Gastrocnemius medialis (tissue), 4 donors: Measurements from ENCODE around the gene SERPINA5. TPM values are rescaled to one million over a fixed set of nuclear protein-coding genes. Genes with fewer than 3 reads are reported as not detected.

ENCODE experiments used
- ATAC-seq, 2 donors: fragments of 150-250 bp; one replicate each; pipeline ENCODE4 v1.9.1; 2016
- DNase-seq, 2 donors: peaks; one replicate each; pipeline ENCODE4 v3.0.0-alpha.2; 2019
- H3K27ac ChIP-seq, 4 donors: fragments of 200-600 bp; sonication (generic); 1 replicate in 1 of 4; 2 replicates in 3 of 4; pipeline ENCODE4 v1.5.1; 2016 to 2018; ENCODE audit warnings: mild to moderate bottlenecking in 2 of 4, moderate library complexity in 1 of 4
- H3K27me3 ChIP-seq, 3 donors: fragments of 200-600 bp; sonication (generic) in 2 of 3; 1 replicate in 1 of 3; 2 replicates in 2 of 3; pipeline versions ENCODE4 v1.5.1 to v1.6.0; 2016 to 2019; ENCODE audit warnings: mild to moderate bottlenecking in 1 of 3, moderate library complexity in 1 of 3
- H3K36me3 ChIP-seq, 2 donors: fragments of 200-600 bp; sonication (generic) in 1 of 2; one replicate each; pipeline ENCODE4 v1.5.1; 2017 to 2018
- H3K4me1 ChIP-seq, 2 donors: fragments of 200-600 bp; sonication (generic) in 1 of 2; one replicate each; pipeline ENCODE4 v1.5.1; 2016 to 2017; ENCODE audit warnings: mild to moderate bottlenecking in 2 of 2
- H3K4me3 ChIP-seq, 4 donors: fragments of 200-600 bp; sonication (generic) in 3 of 4; 1 replicate in 1 of 4; 2 replicates in 3 of 4; pipeline ENCODE4 v1.5.1; 2016 to 2019; ENCODE audit warnings: mild to moderate bottlenecking in 2 of 4
- H3K9me3 ChIP-seq, 3 donors: fragments of 200-600 bp; sonication (generic) in 2 of 3; 1 replicate in 1 of 3; 2 replicates in 2 of 3; pipeline ENCODE4 v1.5.1; 2016 to 2019
- CTCF ChIP-seq, 5 experiments: fragments of 450-650 bp in 3 of 5; fragments of 200-600 bp in 2 of 5; sonication (generic) in 2 of 5; IDR thresholded peaks in 4 of 5; conservative IDR thresholded peaks in 1 of 5; 1 replicate in 4 of 5; 2 replicates in 1 of 5; pipeline ENCODE4 v1.5.1; 2016 to 2019; ENCODE audit warnings: antibody characterized with exemption in 5 of 5, mild to moderate bottlenecking in 3 of 5, moderate library complexity in 3 of 5
- POLR2A ChIP-seq, 2 donors: fragments of 450-650 bp; IDR thresholded peaks; one replicate each; pipeline ENCODE4 v1.6.1; 2017; ENCODE audit warnings: antibody characterized with exemption in 2 of 2, mild to moderate bottlenecking in 2 of 2, moderate library complexity in 2 of 2
- in situ Hi-C, 4 donors: fragments of 200-750 bp; cut with MboI; loops; one replicate each; pipeline versions ENCODE4 v1.15.0 to v1.8.0; 2017; ENCODE audit warnings: low sequenced_read_pairs in 4 of 4
- intact Hi-C: fragments of 100-400 bp; cut with DNase I; formaldehyde crosslinking; loops from one replicate; pipeline ENCODE4 v1.15.1; 2023; ENCODE audit warnings: low total_unique reads
- total RNA-seq, 4 donors: library from RNA; depleted of rRNA; stranded (reverse); fragments of >200 nt; gene quantifications; one replicate each; pipeline versions ENCODE4 v1.1.0 to v1.2.3, GENCODE V29; 2016

The SERPINA5 gene
- total RNA-seq, 4 donors from 2014 or later, result 1.8 to 63.2 (median 19.8) TPM

GRCh38 chr14:94615823-94616570 lies 34.8 kb downstream of the SERPINA5 start:
- H3K36me3 ChIP-seq, result no peaks in the 10 kb centered on the region
- ATAC-seq (no peak), DNase-seq (no peak)
- no peak for TF ChIP-seq POLR2A (IDR thresholded peaks at IDR 0.05)
- TF ChIP-seq CTCF (IDR thresholded peaks at IDR 0.05 in 4 of 5, conservative IDR thresholded peaks at IDR 0.05 in 1 of 5), result no peak
- no peaks in the 10 kb centered on the region for H3K27me3 ChIP-seq
- H3K4me3 ChIP-seq, result no peak overlapping the region
- no peak overlapping the region for H3K27ac ChIP-seq
- in situ Hi-C loops, result no loop called here
- H3K9me3 ChIP-seq, result peaks cover 0 to 3% (median 0%) of the 10 kb centered on the region in 3 donors
- intact Hi-C loops, result no loop called here
- peaks cover 0 to 1% of the 10 kb centered on the region in 2 donors for H3K4me1 ChIP-seq

- DNase-seq, result no peak
- H3K27ac ChIP-seq, result no peak overlapping the region
- in situ Hi-C loops (no loop called here), intact Hi-C loops (no loop called here)
- ATAC-seq, result no peak
- H3K27me3 ChIP-seq, result no peaks in the 10 kb centered on the region
- no peak overlapping the region for H3K4me3 ChIP-seq
- H3K36me3 ChIP-seq, result no peaks in the 10 kb centered on the region
- no peaks in the 10 kb centered on the region for H3K4me1 ChIP-seq
- TF ChIP-seq CTCF (IDR thresholded peaks at IDR 0.05 in 4 of 5, conservative IDR thresholded peaks at IDR 0.05 in 1 of 5) (no peak), POLR2A (IDR thresholded peaks at IDR 0.05) (no peak)
- peaks cover 0 to 3% (median 0%) of the 10 kb centered on the region in 3 donors for H3K9me3 ChIP-seq
These were observed 36.2 kb downstream of the SERPINA5 start for GRCh38 chr14:94617366-94617941.

GRCh38 chr14:94617988-94618822 lies 37.0 kb downstream of the SERPINA5 start:
- intact Hi-C loops (no loop called here), in situ Hi-C loops (no loop called here)
- peaks cover 0 to 3% (median 0%) of the 10 kb centered on the region in 3 donors for H3K9me3 ChIP-seq
- H3K27me3 ChIP-seq, result no peaks in the 10 kb centered on the region
- no peak overlapping the region for H3K4me3 ChIP-seq
- ATAC-seq, result no peak
- DNase-seq, result no peak
- no peaks in the 10 kb centered on the region for H3K4me1 ChIP-seq
- TF ChIP-seq CTCF (IDR thresholded peaks at IDR 0.05 in 4 of 5, conservative IDR thresholded peaks at IDR 0.05 in 1 of 5) (no peak), POLR2A (IDR thresholded peaks at IDR 0.05) (no peak)
- no peaks in the 10 kb centered on the region for H3K36me3 ChIP-seq
- no peak overlapping the region for H3K27ac ChIP-seq

- peaks cover 0 to 3% (median 0%) of the 10 kb centered on the region in 3 donors for H3K9me3 ChIP-seq
- ATAC-seq (no peak), DNase-seq (no peak)
- in situ Hi-C loops, result no loop called here
- H3K4me1 ChIP-seq, result no peaks in the 10 kb centered on the region
- TF ChIP-seq POLR2A (IDR thresholded peaks at IDR 0.05) (no peak), CTCF (IDR thresholded peaks at IDR 0.05 in 4 of 5, conservative IDR thresholded peaks at IDR 0.05 in 1 of 5) (no peak)
- no peak overlapping the region for H3K27ac ChIP-seq
- H3K27me3 ChIP-seq, result no peaks in the 10 kb centered on the region
- no peak overlapping the region for H3K4me3 ChIP-seq
- H3K36me3 ChIP-seq, result no peaks in the 10 kb centered on the region
- intact Hi-C loops, result no loop called here
These were observed 38.1 kb downstream of the SERPINA5 start for GRCh38 chr14:94619297-94619696.
